Measurements from ENCODE around the gene TMPRSS7. TPM values are rescaled to one million over a fixed set of nuclear protein-coding genes. Genes with fewer than 3 reads are reported as not detected.

TMPRSS7 gene
- total RNA-seq, 4 donors from 2014 or later: 0.23 to 0.34 (median 0.29) TPM; not detected in 1

DNA sequence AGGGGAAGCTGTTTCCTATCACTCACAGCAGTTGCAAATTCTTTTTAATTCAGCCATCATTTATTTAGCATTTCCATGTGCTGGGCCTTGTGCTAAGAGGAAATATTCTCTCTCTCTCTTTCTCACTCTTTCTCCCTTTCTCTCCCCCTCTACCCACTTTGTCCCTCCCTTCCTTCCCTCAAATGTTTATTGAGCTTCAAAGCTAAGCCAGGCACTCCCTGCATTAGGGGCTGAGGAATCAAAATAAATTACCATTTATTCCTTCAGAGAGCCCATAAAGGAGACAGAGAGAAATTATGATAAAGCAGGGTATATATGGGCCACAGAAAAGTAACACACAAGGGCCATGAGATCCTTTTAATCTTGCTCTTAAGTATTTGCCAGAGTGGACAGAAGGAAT lies 6.8 kb downstream of the TMPRSS7 start:
- DNase-seq (ENCODE audit: low spot score in 2 of 2): no peak
- intact Hi-C loops (cut with DNase I; ENCODE audit: low total_unique reads): loop anchor here (5.0 kb wide), 1 partner anchor 286 kb away; no protein-coding TSS in a partner anchor
- no peak for TF ChIP-seq POLR2A (IDR thresholded peaks at IDR 0.05)
- TF ChIP-seq, protein P1, sequence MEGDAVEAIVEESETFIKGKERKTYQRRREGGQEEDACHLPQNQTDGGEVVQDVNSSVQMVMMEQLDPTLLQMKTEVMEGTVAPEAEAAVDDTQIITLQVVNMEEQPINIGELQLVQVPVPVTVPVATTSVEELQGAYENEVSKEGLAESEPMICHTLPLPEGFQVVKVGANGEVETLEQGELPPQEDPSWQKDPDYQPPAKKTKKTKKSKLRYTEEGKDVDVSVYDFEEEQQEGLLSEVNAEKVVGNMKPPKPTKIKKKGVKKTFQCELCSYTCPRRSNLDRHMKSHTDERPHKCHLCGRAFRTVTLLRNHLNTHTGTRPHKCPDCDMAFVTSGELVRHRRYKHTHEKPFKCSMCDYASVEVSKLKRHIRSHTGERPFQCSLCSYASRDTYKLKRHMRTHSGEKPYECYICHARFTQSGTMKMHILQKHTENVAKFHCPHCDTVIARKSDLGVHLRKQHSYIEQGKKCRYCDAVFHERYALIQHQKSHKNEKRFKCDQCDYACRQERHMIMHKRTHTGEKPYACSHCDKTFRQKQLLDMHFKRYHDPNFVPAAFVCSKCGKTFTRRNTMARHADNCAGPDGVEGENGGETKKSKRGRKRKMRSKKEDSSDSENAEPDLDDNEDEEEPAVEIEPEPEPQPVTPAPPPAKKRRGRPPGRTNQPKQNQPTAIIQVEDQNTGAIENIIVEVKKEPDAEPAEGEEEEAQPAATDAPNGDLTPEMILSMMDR (IDR thresholded peaks at IDR 0.05): no peak
- no peak overlapping the region for H3K4me3 ChIP-seq (ENCODE audit: low read depth, poor library complexity, severe bottlenecking)

- 51 to 53% methylated on average over 6 of the region's 6 CpGs for WGBS, 2 donors
- intact Hi-C loops (cut with DNase I; ENCODE audit: low total_unique reads): loop anchor here (5.0 kb wide), 1 partner anchor 284 kb away; no protein-coding TSS in a partner anchor
Observed at GRCh38 chr3:112042842-112043280, 8.3 kb downstream of the TMPRSS7 start.

DNA sequence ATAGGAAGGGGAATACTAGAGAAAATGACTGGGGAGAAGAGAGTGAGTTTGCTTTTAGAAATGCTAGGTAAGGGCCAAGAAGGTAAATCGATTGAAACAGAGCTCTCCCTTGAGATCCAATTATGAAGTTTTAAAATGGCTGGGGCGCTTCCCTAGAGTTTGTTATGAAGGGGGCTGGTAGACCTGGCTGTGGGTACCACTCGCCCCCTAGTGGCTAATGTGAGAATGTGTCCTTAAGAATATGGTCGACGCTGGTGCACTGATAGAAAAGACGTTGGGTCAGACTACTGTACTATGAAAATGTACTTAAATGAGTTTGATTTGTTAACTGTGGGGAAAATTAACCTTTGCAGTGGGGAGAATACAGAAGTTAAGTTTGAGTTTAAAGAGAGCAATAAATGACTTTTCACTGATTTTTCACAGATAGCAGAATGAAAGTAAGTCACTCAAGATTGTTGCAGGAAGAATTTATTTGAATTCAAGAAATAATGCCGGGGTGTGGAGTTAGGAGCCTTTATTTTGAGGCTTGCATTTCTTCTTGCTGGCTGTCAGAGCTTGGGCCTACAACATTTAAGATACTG lies 9.2 kb downstream of the TMPRSS7 start:
- TF ChIP-seq, protein P1 (IDR thresholded peaks at IDR 0.05): peak in 1 of 3 donors; percentile 43
- TF ChIP-seq POLR2A (IDR thresholded peaks at IDR 0.05): no peak
- intact Hi-C loops (cut with DNase I; ENCODE audit: low total_unique reads): loop anchor here (5.0 kb wide), 1 partner anchor 284 kb away; no protein-coding TSS in a partner anchor
- WGBS, 2 donors: 7 to 11% methylated on average over 7 of the region's 7 CpGs
- DNase-seq (ENCODE audit: low spot score in 2 of 2): no peak
- no peak overlapping the region for H3K4me3 ChIP-seq (ENCODE audit: low read depth, poor library complexity, severe bottlenecking)

More at GRCh38 chr3:112042842-112043280, 8.3 kb downstream of the TMPRSS7 start:
- no peak overlapping the region for H3K4me3 ChIP-seq (ENCODE audit: low read depth, poor library complexity, severe bottlenecking)
- TF ChIP-seq POLR2A (IDR thresholded peaks at IDR 0.05): no peak
- TF ChIP-seq, protein P1 (IDR thresholded peaks at IDR 0.05): no peak
- no peak for DNase-seq (ENCODE audit: low spot score in 2 of 2)

GRCh38 chr3:112046599-112046998 lies 12.1 kb downstream of the TMPRSS7 start:
- 56 to 65% methylated on average over 4 of the region's 4 CpGs for WGBS, 2 donors
- no peak overlapping the region for H3K4me3 ChIP-seq (ENCODE audit: low read depth, poor library complexity, severe bottlenecking)
- no peak for DNase-seq (ENCODE audit: low spot score in 2 of 2)
- TF ChIP-seq POLR2A (IDR thresholded peaks at IDR 0.05): no peak
- TF ChIP-seq, protein P1 (IDR thresholded peaks at IDR 0.05): no peak
- intact Hi-C loops (cut with DNase I; ENCODE audit: low total_unique reads): no loop called here

DNA sequence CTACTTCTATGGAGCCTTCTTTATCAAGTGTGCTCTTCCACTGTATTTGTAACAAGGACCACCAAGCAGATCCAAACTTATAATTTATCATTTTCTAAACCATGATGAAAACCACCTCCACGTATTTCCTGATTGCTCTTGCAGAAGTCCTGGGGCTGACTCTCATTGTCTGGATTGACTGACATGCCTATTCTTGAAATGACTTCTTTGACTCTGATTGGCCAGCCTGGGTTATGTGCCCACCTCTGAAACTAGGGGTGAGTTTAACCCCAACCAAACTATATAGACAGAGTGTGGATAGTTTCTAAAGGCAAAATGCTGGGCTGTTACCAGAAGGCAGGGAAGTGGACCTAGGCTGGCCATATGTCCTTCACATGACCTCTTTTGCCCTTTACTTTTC lies 12.7 kb downstream of the TMPRSS7 start:
- H3K4me3 ChIP-seq (ENCODE audit: low read depth, poor library complexity, severe bottlenecking): no peak overlapping the region
- intact Hi-C loops (cut with DNase I; ENCODE audit: low total_unique reads): no loop called here
- no peak for DNase-seq (ENCODE audit: low spot score in 2 of 2)
- WGBS, 2 donors: 69 to 81% methylated on average over 1 of the region's 1 CpG
- TF ChIP-seq, protein P1 (IDR thresholded peaks at IDR 0.05): no peak

GRCh38 chr3:112048911-112049310 lies 14.4 kb downstream of the TMPRSS7 start:
- no peak for TF ChIP-seq POLR2A (IDR thresholded peaks at IDR 0.05)
- TF ChIP-seq, protein P1 (IDR thresholded peaks at IDR 0.05): no peak
- 75 to 79% methylated on average over 8 of the region's 8 CpGs for WGBS, 2 donors
- intact Hi-C loops (cut with DNase I; ENCODE audit: low total_unique reads): no loop called here
- no peak for DNase-seq (ENCODE audit: low spot score in 2 of 2)
- no peak overlapping the region for H3K4me3 ChIP-seq (ENCODE audit: low read depth, poor library complexity, severe bottlenecking)

Data from lower leg skin (tissue), 4 donors.